ENCODE data around the gene SSBP4. TPM values are rescaled to one million over a fixed set of nuclear protein-coding genes. Genes with fewer than 3 reads are reported as not detected.
A peak's percentile ranks its signal among the peaks of the same experiment; 100 is the strongest.

Gene SSBP4
- total and polyA plus RNA-seq, 2 experiments from 2014 or later = 44.4 to 52.0 TPM

DNA sequence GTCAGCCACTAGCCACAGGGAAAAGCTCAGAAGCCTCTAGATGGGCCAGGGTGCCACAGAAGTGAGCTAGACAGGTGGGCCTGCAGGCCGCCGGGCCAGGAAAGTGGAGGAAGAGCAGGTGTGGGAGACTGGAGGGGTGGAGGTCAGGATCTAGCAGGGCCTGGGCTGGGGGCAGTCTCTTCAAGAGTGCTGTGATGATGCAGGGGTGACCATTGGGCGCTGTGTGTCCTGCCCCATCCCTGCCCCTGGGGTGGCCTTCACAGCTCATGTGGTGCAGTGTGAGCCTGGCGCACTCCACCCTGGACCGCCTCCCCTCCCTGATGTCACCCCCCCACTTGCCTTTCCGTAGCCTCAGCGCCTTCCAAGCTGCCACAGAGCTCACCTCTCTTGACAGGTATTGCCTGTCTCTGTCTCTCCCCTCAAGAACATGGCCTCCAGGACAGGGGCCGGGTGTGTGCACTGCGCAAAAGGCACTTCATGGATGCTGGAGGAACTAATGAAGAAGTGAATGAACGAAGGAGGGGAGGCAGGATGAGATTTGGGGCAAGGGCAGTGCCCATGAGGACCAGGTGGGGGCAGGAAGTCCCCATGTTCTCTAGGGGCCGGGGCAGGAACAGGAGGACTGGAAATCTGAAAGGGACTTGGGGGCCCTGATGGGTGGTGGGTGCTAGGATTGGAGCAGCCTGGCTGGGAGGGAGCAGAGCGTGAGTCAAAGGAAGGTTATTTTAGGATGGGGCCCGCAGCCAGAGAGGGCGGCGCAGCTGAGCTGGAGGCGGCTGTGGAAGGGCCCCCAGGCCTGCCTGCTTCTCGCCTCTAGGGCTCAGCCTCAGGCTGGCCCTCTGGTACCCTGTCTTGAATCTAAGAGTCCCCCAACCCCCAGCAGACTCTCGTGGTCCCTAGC is 6.6 kb downstream of the SSBP4 start:
- H3K4me1 ChIP-seq (ENCODE audit: insufficient read depth) = peaks cover 25% of the 10 kb centered on the region; the same call in 1 of the 2 replicates
- no peak overlapping the region for H3K4me2 ChIP-seq
- no peak overlapping the region for H3K4me3 ChIP-seq
- H3K4me3 Mint-ChIP-seq = no peak overlapping the region; the same call in 2 of the 3 replicates
- DNase-seq (ENCODE audit: low spot score) (peak; percentile 26), ATAC-seq (no peak)
- H3K9me2 ChIP-seq (ENCODE audit: insufficient read depth) = no peaks in the 10 kb centered on the region
- no peaks in the 10 kb centered on the region for H3K36me3 Mint-ChIP-seq (ENCODE audit: low read depth)
- H3K27ac Mint-ChIP-seq = no peak overlapping the region
- no peaks in the 10 kb centered on the region for H3K36me3 ChIP-seq (ENCODE audit: insufficient read depth)
- H2AFZ ChIP-seq = no peak overlapping the region
- peaks cover 26% of the 10 kb centered on the region for H3K4me1 Mint-ChIP-seq
- peaks cover 9% of the 10 kb centered on the region for H3K27me3 ChIP-seq (ENCODE audit: insufficient read depth)
- TF ChIP-seq POLR2AphosphoS5 (IDR thresholded peaks at IDR 0.05; ENCODE audit: low read depth) (no peak), CREB1 (CRISPR knock-in tag; IDR thresholded peaks at IDR 0.05; ENCODE audit: low read depth) (no peak), EZH2 (IDR thresholded peaks at IDR 0.05; ENCODE audit: low read depth, unreplicated experiment) (no peak), CTCF (conservative IDR thresholded peaks at IDR 0.05; ENCODE audit: low read depth in 2 of 2) (peak; percentile 9 to 24; a peak in 1 of 4 replicates), NANOG (IDR thresholded peaks at IDR 0.05; ENCODE audit: borderline replicate concordance) (no peak), JUNB (IDR thresholded peaks at IDR 0.05; ENCODE audit: unreplicated experiment) (no peak), ETS1 (IDR thresholded peaks at IDR 0.05) (no peak), REST (IDR thresholded peaks at IDR 0.05; ENCODE audit: unreplicated experiment) (no peak), ZNF331 (CRISPR knock-in tag; IDR thresholded peaks at IDR 0.05; ENCODE audit: low read depth) (no peak)
- H3K27me3 Mint-ChIP-seq (ENCODE audit: insufficient read depth, low read depth, poor library complexity) = peaks cover 21% of the 10 kb centered on the region
- peaks cover 6% of the 10 kb centered on the region; the same call in 1 of the 2 replicates for H4K20me1 ChIP-seq (replicated peaks; ENCODE audit: insufficient read depth)
- no peaks in the 10 kb centered on the region; the same call in 1 of the 2 replicates for H3F3A ChIP-seq (replicated peaks; ENCODE audit: low read depth)
- H3K27ac ChIP-seq (ENCODE audit: low read depth) = no peak overlapping the region
- no peaks in the 10 kb centered on the region for H3K9me3 Mint-ChIP-seq
- no peaks in the 10 kb centered on the region for H3K79me2 ChIP-seq (replicated peaks; ENCODE audit: insufficient read depth)
